Osteocyte (in vitro differentiated cells): ENCODE data around the gene ACP5. TPM values are rescaled to one million over a fixed set of nuclear protein-coding genes. Genes with fewer than 3 reads are reported as not detected.

Experiments used
- DNase-seq: peaks from one replicate; pipeline ENCODE4 v3.0.0; 2021; ENCODE audit warnings: mixed read lengths; ENCODE audit not compliant: unreplicated experiment; ENCODE audit errors: extremely low spot score
- H3K27ac Mint-ChIP-seq: one replicate; pipeline ENCODE4 v1.8.0; 2021; ENCODE audit warnings: mild to moderate bottlenecking, mixed read lengths; ENCODE audit not compliant: unreplicated experiment
- H3K27me3 Mint-ChIP-seq: one replicate; pipeline ENCODE4 v1.8.0; 2021; ENCODE audit warnings: mixed read lengths; ENCODE audit not compliant: unreplicated experiment
- H3K36me3 Mint-ChIP-seq: one replicate; pipeline ENCODE4 v1.8.0; 2021; ENCODE audit warnings: mixed read lengths; ENCODE audit not compliant: unreplicated experiment
- H3K4me1 Mint-ChIP-seq: one replicate; pipeline ENCODE4 v1.8.0; 2021; ENCODE audit warnings: mixed read lengths; ENCODE audit not compliant: unreplicated experiment
- H3K4me3 Mint-ChIP-seq: one replicate; pipeline ENCODE4 v1.8.0; 2021; ENCODE audit warnings: mild to moderate bottlenecking, moderate library complexity, mixed read lengths; ENCODE audit not compliant: unreplicated experiment
- H3K9me3 Mint-ChIP-seq: one replicate; pipeline ENCODE4 v1.8.0; 2021; ENCODE audit warnings: mixed read lengths; ENCODE audit not compliant: unreplicated experiment
- CTCF ChIP-seq: fragments of 200-600 bp; sonication (generic); IDR thresholded peaks from 2 replicates; pipeline ENCODE4 v1.5.0; 2021; ENCODE audit warnings: antibody characterized with exemption, mild to moderate bottlenecking, moderate library complexity
- total RNA-seq: library from RNA; stranded (reverse); gene quantifications from 2 replicates; pipeline ENCODE4 v1.2.1, GENCODE V29; 2021

ACP5 gene
- total RNA-seq, 1 donor from 2014 or later = 1.6 TPM

DNA sequence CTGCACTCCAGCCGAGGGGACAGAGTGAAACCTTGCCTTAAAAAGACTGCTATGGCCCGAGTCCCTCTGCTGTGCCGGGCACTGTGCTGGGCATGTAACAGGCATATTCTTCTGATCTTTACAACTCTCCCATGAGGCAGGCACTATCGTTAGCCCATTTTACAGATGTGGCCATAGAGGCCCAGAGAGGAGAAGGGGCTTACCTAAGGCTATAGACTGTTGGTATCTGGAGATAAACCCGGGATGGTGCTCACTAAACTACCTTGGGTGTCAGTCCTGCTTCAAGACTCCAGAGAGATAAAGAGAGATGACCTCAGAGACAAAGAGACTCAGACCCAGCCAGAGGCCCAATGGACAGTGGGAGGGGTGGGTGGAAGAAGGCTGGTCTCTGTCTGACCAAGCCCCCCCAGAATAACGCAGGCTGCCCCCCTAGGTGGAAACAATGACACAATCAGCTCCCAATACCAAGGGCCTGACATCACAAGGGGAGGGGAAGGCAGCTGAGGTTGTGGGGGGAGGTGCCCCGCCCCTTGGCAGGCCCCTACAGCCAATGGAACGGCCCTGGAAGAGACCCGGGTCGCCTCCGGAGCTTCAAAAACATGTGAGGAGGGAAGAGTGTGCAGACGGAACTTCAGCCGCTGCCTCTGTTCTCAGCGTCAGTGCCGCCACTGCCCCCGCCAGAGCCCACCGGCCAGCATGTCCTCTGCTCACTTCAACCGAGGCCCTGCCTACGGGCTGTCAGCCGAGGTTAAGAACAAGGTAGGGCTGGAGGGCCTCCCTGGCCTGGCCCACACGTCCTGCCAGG, 39.0 kb downstream of the ACP5 start, which contains the start of gene CNN1:
Gene CNN1 (plus strand): TSS at position 620 of the 805 bp plus-strand sequence. CDS start 77 bp downstream, at position 697.
- H3K9me3 Mint-ChIP-seq = no peaks in the 10 kb centered on the region
- H3K4me3 Mint-ChIP-seq = peak within 1 kb of the TSS; percentile 55
- no peaks in the 10 kb centered on the region for H3K36me3 Mint-ChIP-seq
- H3K4me1 Mint-ChIP-seq = peaks cover 24% of the 10 kb centered on the region
- H3K27ac Mint-ChIP-seq = peak within 1 kb of the TSS; percentile 72
- no peak for DNase-seq
- no peak for TF ChIP-seq CTCF
- H3K27me3 Mint-ChIP-seq = no peaks in the 10 kb centered on the region

DNA sequence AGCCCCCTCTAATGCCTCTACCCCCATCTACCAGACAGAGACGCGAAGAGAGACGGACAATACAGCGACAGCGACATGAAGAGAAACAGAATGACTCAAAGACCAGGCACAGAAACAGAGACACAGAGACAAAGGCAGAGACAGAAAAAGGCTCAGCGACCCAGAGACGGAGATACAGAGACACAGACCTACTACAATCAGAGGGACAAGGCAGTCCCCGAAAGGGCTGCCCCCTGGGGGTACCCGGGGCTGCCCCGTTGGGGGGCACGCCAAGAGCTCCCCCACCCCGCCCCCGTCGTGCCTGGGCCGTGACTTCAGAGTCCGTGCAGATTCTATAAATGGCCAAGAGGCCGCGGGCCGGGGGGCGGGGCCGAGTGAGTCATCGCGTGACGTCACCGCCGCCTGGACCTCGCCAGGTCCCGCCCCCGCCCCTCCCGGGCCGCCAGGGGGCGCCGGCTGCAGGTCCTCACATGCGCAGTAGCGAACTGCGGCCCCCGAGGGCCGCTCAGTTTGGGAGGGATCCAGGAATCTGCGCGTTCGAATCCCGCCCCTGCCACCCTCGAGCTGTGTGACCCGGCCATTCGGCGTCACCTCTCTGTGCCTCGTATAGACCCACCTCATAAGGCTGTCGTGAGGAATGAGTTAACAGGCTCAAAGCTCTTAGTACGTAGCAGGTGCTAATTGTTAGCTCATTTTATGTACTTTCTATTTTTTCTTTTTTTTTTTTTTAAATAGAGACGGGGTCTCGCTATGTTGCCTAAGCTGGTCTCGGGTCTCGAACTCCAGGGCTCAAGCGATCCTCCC, 41.5 kb downstream of the ACP5 start:
- Mint-ChIP-seq H3K27ac (peak overlapping the region; percentile 86), H3K4me3 (peak overlapping the region; percentile 62), H3K36me3 (no peaks in the 10 kb centered on the region), H3K9me3 (no peaks in the 10 kb centered on the region), H3K4me1 (peaks cover 28% of the 10 kb centered on the region), H3K27me3 (no peaks in the 10 kb centered on the region)
- peak; percentile 91 for TF ChIP-seq CTCF
- DNase-seq = peak; percentile 96

- Mint-ChIP-seq H3K9me3 (no peaks in the 10 kb centered on the region), H3K4me1 (peaks cover 22% of the 10 kb centered on the region), H3K36me3 (no peaks in the 10 kb centered on the region), H3K27ac (peak overlapping the region; percentile 11), H3K4me3 (no peak overlapping the region), H3K27me3 (no peaks in the 10 kb centered on the region)
- TF ChIP-seq CTCF = no peak
- DNase-seq = no peak
Observed at GRCh38 chr19:11534948-11535347, 42.5 kb downstream of the ACP5 start.

GRCh38 chr19:11534538-11534937, 42.9 kb downstream of the ACP5 start:
- no peak for TF ChIP-seq CTCF
- peaks cover 22% of the 10 kb centered on the region for H3K4me1 Mint-ChIP-seq
- H3K27me3 Mint-ChIP-seq = no peaks in the 10 kb centered on the region
- no peak for DNase-seq
- H3K36me3 Mint-ChIP-seq = no peaks in the 10 kb centered on the region
- H3K4me3 Mint-ChIP-seq = no peak overlapping the region
- no peaks in the 10 kb centered on the region for H3K9me3 Mint-ChIP-seq
- peak overlapping the region; percentile 16 for H3K27ac Mint-ChIP-seq

DNA sequence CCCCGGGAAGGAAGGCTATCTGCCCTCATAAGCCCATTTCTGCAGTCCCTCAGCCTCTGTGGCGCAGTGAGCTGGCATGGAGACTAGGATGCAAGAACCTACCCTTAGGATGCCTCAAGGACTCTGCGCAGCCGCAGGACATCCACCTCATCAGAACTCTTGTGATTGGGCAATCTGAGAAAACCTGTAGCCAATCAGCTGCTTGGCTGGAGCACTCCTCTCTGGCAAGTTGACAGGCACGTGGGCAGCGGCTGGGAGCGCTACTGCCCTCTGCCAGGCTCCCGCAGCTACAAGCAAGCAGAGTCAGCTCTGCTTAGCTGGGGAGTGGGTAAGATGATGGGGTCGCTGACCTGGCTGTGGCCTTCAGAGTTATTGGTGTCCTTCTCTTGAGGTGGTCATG, 47.0 kb downstream of the ACP5 start:
- Mint-ChIP-seq H3K27ac (no peak overlapping the region), H3K9me3 (no peaks in the 10 kb centered on the region), H3K4me3 (no peak overlapping the region), H3K36me3 (no peaks in the 10 kb centered on the region), H3K4me1 (peaks cover 17% of the 10 kb centered on the region), H3K27me3 (no peaks in the 10 kb centered on the region)
- peak; percentile 9 for TF ChIP-seq CTCF
- DNase-seq = no peak
